ENCODE data around the gene ZDBF2.
"Not testable (repeated sequence)": the region's sequence is repeated elsewhere in the genome, so short reads cannot be mapped to it uniquely, and the experiment has no call there.

Gene ZDBF2

GRCh38 chr2:206259376-206260187, 14.9 kb upstream of the ZDBF2 start:
- DNase-seq = no peak

- peak in 1 of 2 experiments; percentile 31 for DNase-seq
Measured at GRCh38 chr2:206260188-206261012, 14.1 kb upstream of the ZDBF2 start.

- DNase-seq = no peak
Measured at GRCh38 chr2:206263959-206264603, 10.4 kb upstream of the ZDBF2 start.

- no peak for DNase-seq
Measured at GRCh38 chr2:206266130-206267125, 8.0 kb upstream of the ZDBF2 start.

- DNase-seq = no peak
Measured at GRCh38 chr2:206267567-206267966, 6.9 kb upstream of the ZDBF2 start.

GRCh38 chr2:206271065-206271464, 3.4 kb upstream of the ZDBF2 start:
- DNase-seq = no peak

GRCh38 chr2:206273905-206274304, 558 bp upstream of the ZDBF2 start:
- no peak for DNase-seq

GRCh38 chr2:206275312-206276055, 1.0 kb downstream of the ZDBF2 start:
- DNase-seq = peak; percentile 12 to 55

- peak in 1 of 2 experiments; percentile 19 for DNase-seq
Measured at GRCh38 chr2:206276169-206276942, 1.9 kb downstream of the ZDBF2 start.

GRCh38 chr2:206277503-206277902, 3.0 kb downstream of the ZDBF2 start:
- DNase-seq = no peak

GRCh38 chr2:206282746-206283145, 8.3 kb downstream of the ZDBF2 start:
- no peak for DNase-seq

GRCh38 chr2:206287197-206287596, 12.7 kb downstream of the ZDBF2 start:
- no peak for DNase-seq

- no peak for DNase-seq
Measured at GRCh38 chr2:206289391-206289790, 14.9 kb downstream of the ZDBF2 start.

GRCh38 chr2:206296128-206296527, 21.7 kb downstream of the ZDBF2 start:
- no peak for DNase-seq

GRCh38 chr2:206299608-206300007, 25.1 kb downstream of the ZDBF2 start:
- not testable (repeated sequence) for DNase-seq

GRCh38 chr2:206305523-206306245, 31.2 kb downstream of the ZDBF2 start:
- no peak for DNase-seq

GRCh38 chr2:206311026-206311425, 36.6 kb downstream of the ZDBF2 start:
- no peak for DNase-seq

GRCh38 chr2:206316141-206316540, 41.7 kb downstream of the ZDBF2 start:
- no peak for DNase-seq

- no peak for DNase-seq
Measured at GRCh38 chr2:206323033-206323432, 48.6 kb downstream of the ZDBF2 start.

GRCh38 chr2:206323486-206323885, 49.0 kb downstream of the ZDBF2 start:
- no peak for DNase-seq
